Smooth muscle cell (in vitro differentiated cells): ENCODE results near the gene TTC13. TPM values are rescaled to one million over a fixed set of nuclear protein-coding genes. Genes with fewer than 3 reads are reported as not detected.

ENCODE experiments used
- DNase-seq: peaks from one replicate; lab custom pipeline; 2025; ENCODE audit not compliant: unreplicated experiment; lab: John Stamatoyannopoulos, UW
- H2AFZ ChIP-seq: fragments of 200-600 bp; sonication (generic); 2 replicates; pipeline ENCODE4 v1.6.0; 2016; ENCODE audit warnings: antibody characterized with exemption, low read depth, mild to moderate bottlenecking
- H3F3A ChIP-seq: fragments of 200-600 bp; sonication (generic); 2 replicates; pipeline ENCODE4 v1.6.0; 2017; ENCODE audit warnings: antibody characterized with exemption, low read depth
- H3K27ac ChIP-seq: fragments of 200-600 bp; sonication (generic); 2 replicates; pipeline ENCODE4 v1.5.1; 2016; ENCODE audit warnings: low read depth, mild to moderate bottlenecking
- H3K27me3 ChIP-seq: fragments of 200-600 bp; sonication (generic); 2 replicates; pipeline ENCODE4 v1.6.1; 2016; ENCODE audit warnings: low read depth, mild to moderate bottlenecking
- H3K36me3 ChIP-seq: fragments of 200-600 bp; sonication (generic); 2 replicates; pipeline ENCODE4 v1.5.1; 2016; ENCODE audit warnings: low read depth
- H3K4me1 ChIP-seq: fragments of 200-600 bp; sonication (generic); 2 replicates; pipeline ENCODE4 v1.5.1; 2016; ENCODE audit warnings: low read depth
- H3K4me2 ChIP-seq: fragments of 200-600 bp; sonication (generic); 2 replicates; pipeline ENCODE4 v1.6.0; 2016; ENCODE audit warnings: mild to moderate bottlenecking
- H3K4me3 ChIP-seq: fragments of 200-600 bp; sonication (generic); 2 replicates; pipeline ENCODE4 v1.5.1; 2016; ENCODE audit warnings: mild to moderate bottlenecking
- H3K79me2 ChIP-seq: fragments of 200-600 bp; sonication (generic); 2 replicates; pipeline ENCODE4 v1.6.0; 2016; ENCODE audit warnings: low read depth, mild to moderate bottlenecking
- H3K9ac ChIP-seq: fragments of 200-600 bp; sonication (generic); 2 replicates; pipeline ENCODE4 v1.6.0; 2016; ENCODE audit warnings: low read depth
- H3K9me3 ChIP-seq: fragments of 200-600 bp; sonication (generic); replicated peaks from 2 replicates; pipeline ENCODE4 v1.5.1; 2016; ENCODE audit warnings: low read depth
- H4K20me1 ChIP-seq: fragments of 200-600 bp; sonication (generic); 2 replicates; pipeline ENCODE4 v1.6.0; 2016; ENCODE audit warnings: low read depth
- WGBS: methylation state at CpG from one replicate; pipeline ENCODE4 v1.1.7; 2016; ENCODE audit warnings: low lambda C conversion rate; 5-methylcytosine and 5-hydroxymethylcytosine counted together
- polyA plus RNA-seq: library from polyadenylated mRNA; unstranded; fragments of >200 nt; fragmentation: Nextera tagmentation; extraction: Ambion mirVana; gene quantifications from 2 replicates; pipeline ENCODE4 v1.2.1, GENCODE V29; 2016
- total RNA-seq: library from RNA; depleted of rRNA; stranded (reverse); fragments of >200 nt; gene quantifications from 2 replicates; pipeline ENCODE4 v1.2.3, GENCODE V29; 2014
- TF ChIP-seq, protein P1 (sequence below): fragments of 200-600 bp; sonication (generic); IDR thresholded peaks from 2 replicates; pipeline ENCODE4 v1.5.1; 2017; ENCODE audit warnings: borderline replicate concordance, mild to moderate bottlenecking, antibody characterized with exemption; ENCODE audit not compliant: insufficient read depth, poor library complexity, severe bottlenecking

Gene TTC13
- total and polyA plus RNA-seq, 2 experiments from 2014 or later: 5.6 to 9.1 TPM

GRCh38 chr1:230966358-230966873 is 12.2 kb downstream of the TTC13 start:
- Histone ChIP-seq H3K79me2 (no peaks in the 10 kb centered on the region), H3K4me1 (no peaks in the 10 kb centered on the region), H3K27me3 (peaks cover 5% of the 10 kb centered on the region), H3F3A (no peaks in the 10 kb centered on the region), H3K4me3 (no peak overlapping the region), H3K9ac (no peak overlapping the region), H2AFZ (no peak overlapping the region), H3K27ac (no peak overlapping the region), H3K4me2 (no peak overlapping the region), H3K9me3 (no peaks in the 10 kb centered on the region), H4K20me1 (no peaks in the 10 kb centered on the region), H3K36me3 (no peaks in the 10 kb centered on the region)
- WGBS: 83% methylated on average over 5 of the region's 5 CpGs
- no peak for DNase-seq
- TF ChIP-seq, protein P1, sequence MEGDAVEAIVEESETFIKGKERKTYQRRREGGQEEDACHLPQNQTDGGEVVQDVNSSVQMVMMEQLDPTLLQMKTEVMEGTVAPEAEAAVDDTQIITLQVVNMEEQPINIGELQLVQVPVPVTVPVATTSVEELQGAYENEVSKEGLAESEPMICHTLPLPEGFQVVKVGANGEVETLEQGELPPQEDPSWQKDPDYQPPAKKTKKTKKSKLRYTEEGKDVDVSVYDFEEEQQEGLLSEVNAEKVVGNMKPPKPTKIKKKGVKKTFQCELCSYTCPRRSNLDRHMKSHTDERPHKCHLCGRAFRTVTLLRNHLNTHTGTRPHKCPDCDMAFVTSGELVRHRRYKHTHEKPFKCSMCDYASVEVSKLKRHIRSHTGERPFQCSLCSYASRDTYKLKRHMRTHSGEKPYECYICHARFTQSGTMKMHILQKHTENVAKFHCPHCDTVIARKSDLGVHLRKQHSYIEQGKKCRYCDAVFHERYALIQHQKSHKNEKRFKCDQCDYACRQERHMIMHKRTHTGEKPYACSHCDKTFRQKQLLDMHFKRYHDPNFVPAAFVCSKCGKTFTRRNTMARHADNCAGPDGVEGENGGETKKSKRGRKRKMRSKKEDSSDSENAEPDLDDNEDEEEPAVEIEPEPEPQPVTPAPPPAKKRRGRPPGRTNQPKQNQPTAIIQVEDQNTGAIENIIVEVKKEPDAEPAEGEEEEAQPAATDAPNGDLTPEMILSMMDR: no peak

GRCh38 chr1:230965535-230965934 is 13.1 kb downstream of the TTC13 start:
- Histone ChIP-seq H3K4me3 (no peak overlapping the region), H3K9me3 (no peaks in the 10 kb centered on the region), H3F3A (no peaks in the 10 kb centered on the region), H4K20me1 (no peaks in the 10 kb centered on the region), H3K79me2 (no peaks in the 10 kb centered on the region), H2AFZ (no peak overlapping the region), H3K4me1 (no peaks in the 10 kb centered on the region), H3K4me2 (no peak overlapping the region), H3K27me3 (peaks cover 5% of the 10 kb centered on the region), H3K9ac (no peak overlapping the region), H3K36me3 (no peaks in the 10 kb centered on the region), H3K27ac (no peak overlapping the region)
- DNase-seq: no peak
- TF ChIP-seq, protein P1: no peak
- 91% methylated on average over 5 of the region's 5 CpGs for WGBS

GRCh38 chr1:230964896-230965295 is 13.8 kb downstream of the TTC13 start:
- Histone ChIP-seq H3K9ac (no peak overlapping the region), H2AFZ (no peak overlapping the region), H3K4me2 (no peak overlapping the region), H3K4me3 (no peak overlapping the region), H3K36me3 (no peaks in the 10 kb centered on the region), H3K79me2 (no peaks in the 10 kb centered on the region), H4K20me1 (no peaks in the 10 kb centered on the region), H3K9me3 (no peaks in the 10 kb centered on the region), H3K27me3 (peaks cover 5% of the 10 kb centered on the region), H3F3A (no peaks in the 10 kb centered on the region), H3K4me1 (no peaks in the 10 kb centered on the region), H3K27ac (no peak overlapping the region)
- no peak for DNase-seq
- WGBS: 44% methylated on average over 2 of the region's 2 CpGs
- TF ChIP-seq, protein P1: no peak

- H3K27ac ChIP-seq: no peak overlapping the region
- DNase-seq: no peak
- no peak overlapping the region for H3K9ac ChIP-seq
- no peak overlapping the region for H3K4me2 ChIP-seq
- no peaks in the 10 kb centered on the region for H3K27me3 ChIP-seq
- no peaks in the 10 kb centered on the region for H3K79me2 ChIP-seq
- no peaks in the 10 kb centered on the region for H3F3A ChIP-seq
- no peaks in the 10 kb centered on the region for H4K20me1 ChIP-seq
- H3K36me3 ChIP-seq: no peaks in the 10 kb centered on the region
- no peak overlapping the region for H3K4me3 ChIP-seq
- H2AFZ ChIP-seq: no peak overlapping the region
- H3K9me3 ChIP-seq: no peaks in the 10 kb centered on the region
- TF ChIP-seq, protein P1: no peak
- WGBS: 95% methylated on average over 4 of the region's 4 CpGs
- H3K4me1 ChIP-seq: no peaks in the 10 kb centered on the region
Measured at GRCh38 chr1:230958370-230958769, 20.3 kb downstream of the TTC13 start.
